G401 (cell line): ENCODE data around the gene EDAR. TPM values are rescaled to one million over a fixed set of nuclear protein-coding genes. Genes with fewer than 3 reads are reported as not detected.
A peak's percentile ranks its signal among the peaks of the same experiment; 100 is the strongest.

Experiments used
- DNase-seq: peaks from one replicate; pipeline ENCODE4 v3.0.0-alpha.2; 2015; ENCODE audit warnings: low spot score
- in situ Hi-C: cut with HindIII; loops from 2 replicates; pipeline ENCODE4 v1.10.0; 2016; ENCODE audit warnings: low sequenced_read_pairs, mixed read lengths
- total RNA-seq: library from RNA; depleted of rRNA; stranded (reverse); fragments of >200 nt; shearing (Covaris generic); gene quantifications from 2 replicates; pipeline ENCODE4 v1.2.3, GENCODE V29; 2014

EDAR gene
- total RNA-seq, 1 experiment from 2014 or later, result not detected

GRCh38 chr2:108928660-108929377 is 60.2 kb downstream of the EDAR start:
- in situ Hi-C loops, result no loop called here
- DNase-seq, result no peak

GRCh38 chr2:108927936-108928659 is 60.9 kb downstream of the EDAR start:
- DNase-seq, result peak; percentile 31
- in situ Hi-C loops, result no loop called here

- in situ Hi-C loops, result no loop called here
- DNase-seq, result no peak
Measured at GRCh38 chr2:108927405-108927804, 61.6 kb downstream of the EDAR start.

GRCh38 chr2:108926561-108927380 is 62.2 kb downstream of the EDAR start:
- in situ Hi-C loops, result no loop called here

GRCh38 chr2:108925735-108926134 is 63.3 kb downstream of the EDAR start:
- in situ Hi-C loops, result no loop called here
- DNase-seq, result no peak

More at GRCh38 chr2:108926561-108927380, 62.2 kb downstream of the EDAR start:
- DNase-seq, result no peak

- no peak for DNase-seq
- in situ Hi-C loops, result no loop called here
Measured at GRCh38 chr2:108925286-108925685, 63.7 kb downstream of the EDAR start.

GRCh38 chr2:108924580-108925251 is 64.3 kb downstream of the EDAR start:
- in situ Hi-C loops, result no loop called here
- DNase-seq, result no peak

GRCh38 chr2:108923736-108924579 is 65.1 kb downstream of the EDAR start:
- DNase-seq, result no peak

GRCh38 chr2:108923019-108923700 is 65.9 kb downstream of the EDAR start:
- no peak for DNase-seq
- in situ Hi-C loops, result no loop called here

More at GRCh38 chr2:108923736-108924579, 65.1 kb downstream of the EDAR start:
- in situ Hi-C loops, result no loop called here

- in situ Hi-C loops, result no loop called here
- peak; percentile 72 for DNase-seq
Measured at GRCh38 chr2:108922141-108922915, 66.7 kb downstream of the EDAR start.

GRCh38 chr2:108921096-108922030 is 67.7 kb downstream of the EDAR start:
- DNase-seq, result no peak
- in situ Hi-C loops, result no loop called here

- in situ Hi-C loops, result no loop called here
- no peak for DNase-seq
Measured at GRCh38 chr2:108920686-108921085, 68.3 kb downstream of the EDAR start.

GRCh38 chr2:108919571-108920373 is 69.2 kb downstream of the EDAR start:
- in situ Hi-C loops, result no loop called here
- DNase-seq, result no peak

- no peak for DNase-seq
- in situ Hi-C loops, result no loop called here
Measured at GRCh38 chr2:108918941-108919341, 70.1 kb downstream of the EDAR start.

- in situ Hi-C loops, result no loop called here
- no peak for DNase-seq
Measured at GRCh38 chr2:108918156-108918874, 70.7 kb downstream of the EDAR start.
